CD4-positive, alpha-beta T cell (primary cell): Measurements from ENCODE around the gene HPS6. TPM values are rescaled to one million over a fixed set of nuclear protein-coding genes. Genes with fewer than 3 reads are reported as not detected.

Source experiments
- ATAC-seq: fragments of 200-7000 bp; cut with Tn5 transposase; one replicate; pipeline ENCODE4 v1.10.0; 2022; ENCODE audit warnings: mild to moderate bottlenecking; ENCODE audit not compliant: poor library complexity
- CTCF ChIA-PET: fragments of 350-600 bp; sonication (Branson Sonifier 250); formaldehyde crosslinking; loops from one replicate; lab custom pipeline; 2021; ENCODE audit warnings: antibody characterized with exemption, inconsistent platforms; lab: Charles Lee
- POLR2A ChIA-PET: fragments of 350-600 bp; sonication (Branson Sonifier 250); formaldehyde crosslinking; loops from one replicate; lab custom pipeline; 2021; ENCODE audit warnings: antibody characterized with exemption, inconsistent platforms; lab: Charles Lee
- DNase-seq, 14 experiments: peaks; one replicate each; pipeline ENCODE4 v3.0.0-alpha.2; 2013 to 2020; ENCODE audit warnings: mixed read lengths in 2 of 14
- H3K27ac ChIP-seq, 2 donors: one replicate each; pipeline versions ENCODE4 v1.5.1 to v1.7.0; 2013; ENCODE audit warnings: low read length in 2 of 2, low read depth in 1 of 2, mild to moderate bottlenecking in 1 of 2
- H3K27me3 ChIP-seq, 2 experiments: 1 replicate in 1 of 2; 2 replicates in 1 of 2; pipeline versions ENCODE4 v1.6.1 to v1.7.0; 2013; ENCODE audit warnings: low read length in 2 of 2, control low read depth in 1 of 2, mild to moderate bottlenecking in 1 of 2, moderate library complexity in 1 of 2; ENCODE audit not compliant: insufficient read depth in 2 of 2, control insufficient read depth in 1 of 2
- H3K36me3 ChIP-seq: one replicate; pipeline ENCODE4 v1.6.1; 2013; ENCODE audit warnings: low read length, control low read depth; ENCODE audit not compliant: insufficient read depth
- H3K4me1 ChIP-seq: one replicate; pipeline ENCODE4 v1.6.1; 2013; ENCODE audit warnings: low read length, control low read depth; ENCODE audit not compliant: insufficient read depth
- H3K4me3 ChIP-seq: one replicate; pipeline ENCODE4 v1.5.1; 2013; ENCODE audit warnings: mild to moderate bottlenecking, low read length, moderate library complexity
- H3K9me3 ChIP-seq, 2 experiments: 1 replicate in 1 of 2; 2 replicates in 1 of 2; pipeline versions ENCODE4 v1.6.1 to v1.7.0; 2013; ENCODE audit warnings: low read length in 2 of 2, mild to moderate bottlenecking in 2 of 2, control low read depth in 1 of 2, moderate library complexity in 1 of 2; ENCODE audit not compliant: control insufficient read depth in 1 of 2, insufficient read depth in 1 of 2
- H3K27ac Mint-ChIP-seq: one replicate; pipeline ENCODE4 v1.8.0; 2020; ENCODE audit warnings: mixed read lengths
- H3K27me3 Mint-ChIP-seq: one replicate; pipeline ENCODE4 v1.8.0; 2021; ENCODE audit warnings: mixed read lengths
- H3K36me3 Mint-ChIP-seq: one replicate; pipeline ENCODE4 v1.8.0; 2021; ENCODE audit warnings: low read depth, mixed read lengths
- H3K4me1 Mint-ChIP-seq: one replicate; pipeline ENCODE4 v1.8.0; 2021; ENCODE audit warnings: low read depth, mixed read lengths
- H3K4me3 Mint-ChIP-seq: one replicate; pipeline ENCODE4 v1.8.0; 2020; ENCODE audit warnings: mild to moderate bottlenecking, mixed read lengths
- H3K9me3 Mint-ChIP-seq: one replicate; pipeline ENCODE4 v1.8.0; 2020; ENCODE audit warnings: mixed read lengths
- intact Hi-C, 2 experiments: fragments of 100-400 bp; cut with DNase I in 1 of 2; cut with micrococcal nuclease in 1 of 2; formaldehyde crosslinking; loops; one replicate each; pipeline versions ENCODE4 v1.15.1 to v1.9.0; 2023 to 2025; cut with DNase I, micrococcal nuclease
- total RNA-seq, 174 experiments: library from RNA in 2 of 174; stranded (reverse) in 2 of 174; gene quantifications; one replicate each; pipeline ENCODE4 v1.2.3 and lab custom pipeline; 2021 to 2026
- TF ChIP-seq, protein P1 (sequence below): fragments of 200-600 bp; IDR thresholded peaks from one replicate; pipeline ENCODE4 v1.8.0; 2022; ENCODE audit warnings: antibody characterized with exemption, mild to moderate bottlenecking

HPS6 gene
- total RNA-seq, 2 experiments from 2014 or later = 12.8 to 15.0 TPM

DNA sequence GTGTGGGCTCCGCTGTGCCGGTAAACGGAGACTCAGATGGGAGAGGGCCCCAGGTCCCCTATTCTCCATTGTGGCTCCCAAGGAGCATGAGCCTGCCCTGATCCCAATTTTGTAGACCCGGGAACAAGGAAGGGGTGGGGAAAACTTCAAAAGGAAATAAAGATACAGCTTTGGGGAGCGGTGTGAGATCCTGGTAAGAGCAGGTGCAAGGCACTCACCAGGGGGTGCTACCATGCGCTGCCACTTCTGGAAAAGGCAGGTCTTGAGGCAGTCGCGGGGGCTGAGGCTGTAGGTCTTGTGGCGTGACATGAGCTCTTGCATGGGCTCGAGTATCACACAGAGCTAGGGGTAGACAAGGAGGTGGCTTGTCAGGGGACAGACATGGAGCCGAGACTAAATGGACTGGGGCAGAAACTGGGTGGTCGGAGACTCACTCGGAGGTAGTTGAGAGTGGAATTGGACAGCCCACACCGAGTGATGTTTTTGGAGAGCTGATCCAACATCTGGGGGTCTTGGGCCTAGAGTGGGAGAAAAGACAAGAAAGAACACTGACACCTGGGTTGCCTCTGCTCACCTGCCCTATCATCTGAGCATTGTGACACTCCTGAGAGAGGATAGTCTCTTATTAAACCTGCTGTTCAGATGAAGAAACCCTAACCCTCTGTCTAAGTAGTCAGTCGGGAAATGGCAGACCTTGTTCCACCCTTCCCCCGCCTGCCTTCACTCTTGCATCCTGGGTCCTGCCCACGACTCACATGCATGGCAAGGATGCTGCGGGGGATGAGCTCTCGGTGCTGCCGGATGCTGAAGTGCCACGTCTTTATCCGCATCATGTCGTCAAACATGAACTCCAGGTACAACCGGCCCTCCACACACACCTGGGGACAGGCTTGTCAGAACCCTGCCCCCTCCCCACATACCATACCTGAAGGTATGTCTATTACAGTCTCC is 44.3 kb downstream of the HPS6 start:
- POLR2A ChIA-PET = no interaction called here
- intact Hi-C loops = no loop called here
- Mint-ChIP-seq H3K4me3 (peak overlapping the region; percentile 34), H3K4me1 (peaks cover 45% of the 10 kb centered on the region), H3K27ac (peak overlapping the region; percentile 33), H3K9me3 (no peaks in the 10 kb centered on the region), H3K36me3 (peaks cover 75% of the 10 kb centered on the region), H3K27me3 (no peaks in the 10 kb centered on the region)
- Histone ChIP-seq H3K4me1 (peaks cover 42% of the 10 kb centered on the region), H3K27me3 (no peaks in the 10 kb centered on the region), H3K27ac (no peak overlapping the region), H3K9me3 (no peaks in the 10 kb centered on the region), H3K36me3 (peaks cover 54% of the 10 kb centered on the region), H3K4me3 (no peak overlapping the region)
- DNase-seq (no peak), ATAC-seq (no peak)
- CTCF ChIA-PET = interaction anchor here (1.0 kb wide), 1 partner anchor 36 kb away, joined by 3 read pairs; no protein-coding TSS in a partner anchor
- TF ChIP-seq, protein P1, sequence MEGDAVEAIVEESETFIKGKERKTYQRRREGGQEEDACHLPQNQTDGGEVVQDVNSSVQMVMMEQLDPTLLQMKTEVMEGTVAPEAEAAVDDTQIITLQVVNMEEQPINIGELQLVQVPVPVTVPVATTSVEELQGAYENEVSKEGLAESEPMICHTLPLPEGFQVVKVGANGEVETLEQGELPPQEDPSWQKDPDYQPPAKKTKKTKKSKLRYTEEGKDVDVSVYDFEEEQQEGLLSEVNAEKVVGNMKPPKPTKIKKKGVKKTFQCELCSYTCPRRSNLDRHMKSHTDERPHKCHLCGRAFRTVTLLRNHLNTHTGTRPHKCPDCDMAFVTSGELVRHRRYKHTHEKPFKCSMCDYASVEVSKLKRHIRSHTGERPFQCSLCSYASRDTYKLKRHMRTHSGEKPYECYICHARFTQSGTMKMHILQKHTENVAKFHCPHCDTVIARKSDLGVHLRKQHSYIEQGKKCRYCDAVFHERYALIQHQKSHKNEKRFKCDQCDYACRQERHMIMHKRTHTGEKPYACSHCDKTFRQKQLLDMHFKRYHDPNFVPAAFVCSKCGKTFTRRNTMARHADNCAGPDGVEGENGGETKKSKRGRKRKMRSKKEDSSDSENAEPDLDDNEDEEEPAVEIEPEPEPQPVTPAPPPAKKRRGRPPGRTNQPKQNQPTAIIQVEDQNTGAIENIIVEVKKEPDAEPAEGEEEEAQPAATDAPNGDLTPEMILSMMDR = no peak

DNA sequence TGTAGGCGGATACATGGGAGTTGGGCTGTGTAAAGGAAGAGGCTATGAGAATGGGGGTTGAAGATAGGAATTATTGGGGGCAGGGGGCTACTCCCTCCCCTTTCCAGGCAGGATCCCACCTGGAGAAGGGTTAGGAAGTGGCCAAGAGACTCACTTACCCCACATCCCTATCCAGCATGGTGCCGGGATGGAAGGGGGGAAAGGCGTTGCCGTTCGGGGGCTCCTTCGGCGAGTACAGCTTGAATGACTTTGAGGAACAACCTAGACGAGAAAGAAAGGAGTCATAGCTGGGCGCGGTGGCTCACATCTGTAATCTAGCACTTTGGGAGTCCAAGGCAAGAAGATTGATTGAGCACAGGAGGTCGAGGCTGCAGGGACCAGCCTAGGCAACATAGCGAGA is 46.1 kb downstream of the HPS6 start:
- ChIA-PET CTCF (no interaction called here), POLR2A (interaction anchor here (0.6 to 1.0 kb wide), 2 partner anchors 17 to 28 kb away, joined by 3 read pairs; no protein-coding TSS in a partner anchor)
- ATAC-seq (no peak), DNase-seq (no peak)
- TF ChIP-seq, protein P1 = no peak
- Mint-ChIP-seq H3K27me3 (no peaks in the 10 kb centered on the region), H3K36me3 (peaks cover 69% of the 10 kb centered on the region), H3K27ac (no peak overlapping the region), H3K9me3 (no peaks in the 10 kb centered on the region), H3K4me3 (peak overlapping the region; percentile 48), H3K4me1 (peaks cover 48% of the 10 kb centered on the region)
- Histone ChIP-seq H3K4me3 (no peak overlapping the region), H3K27ac (no peak overlapping the region), H3K27me3 (no peaks in the 10 kb centered on the region), H3K4me1 (peaks cover 43% of the 10 kb centered on the region), H3K9me3 (no peaks in the 10 kb centered on the region), H3K36me3 (peaks cover 51% of the 10 kb centered on the region)
- intact Hi-C loops = no loop called here

DNA sequence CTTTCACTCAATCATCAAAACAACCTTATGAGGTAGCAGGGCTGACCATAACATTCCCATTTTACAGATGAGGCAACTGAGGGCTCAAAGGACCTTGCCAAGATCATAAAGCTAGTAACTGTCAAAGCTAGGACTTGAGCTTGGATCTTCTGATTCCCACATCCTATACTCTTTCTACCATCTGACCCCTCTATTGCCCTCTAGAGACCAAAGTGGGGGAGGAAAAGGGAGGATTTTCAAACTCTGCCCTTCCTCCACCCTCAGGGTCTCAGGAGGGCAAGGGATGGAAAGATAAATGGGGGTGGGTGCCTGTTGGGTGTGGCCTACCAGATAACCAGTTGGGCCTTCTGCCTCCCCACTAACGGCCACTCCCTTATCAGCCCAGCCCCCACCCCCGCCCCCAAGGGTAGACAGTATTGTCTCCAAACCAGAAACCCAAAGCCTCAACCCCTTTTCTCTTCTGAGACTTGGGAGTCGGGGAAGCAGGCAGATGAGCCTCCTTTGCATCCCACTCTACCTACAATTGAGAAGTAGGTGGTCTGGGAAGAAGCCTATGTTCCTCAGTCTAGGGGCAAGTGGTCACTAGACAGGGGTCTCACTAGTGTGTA is 47.2 kb downstream of the HPS6 start:
- Mint-ChIP-seq H3K27me3 (no peaks in the 10 kb centered on the region), H3K36me3 (peaks cover 63% of the 10 kb centered on the region), H3K4me1 (peaks cover 58% of the 10 kb centered on the region), H3K9me3 (no peaks in the 10 kb centered on the region), H3K4me3 (no peak overlapping the region), H3K27ac (peak overlapping the region; percentile 36)
- ChIA-PET POLR2A (interaction anchor here (1.0 kb wide), 1 partner anchor 29 kb away, joined by 3 read pairs; no protein-coding TSS in a partner anchor), CTCF (interaction anchor here (0.6 kb wide), 1 partner anchor 74 kb away, joined by 4 read pairs; no protein-coding TSS in a partner anchor)
- peaks cover 45% of the 10 kb centered on the region for H3K36me3 ChIP-seq
- no peak overlapping the region for H3K4me3 ChIP-seq
- H3K4me1 ChIP-seq = peaks cover 53% of the 10 kb centered on the region
- DNase-seq (no peak), ATAC-seq (no peak)
- no peaks in the 10 kb centered on the region for H3K9me3 ChIP-seq
- TF ChIP-seq, protein P1 = peak; percentile 20
- intact Hi-C loops = loop anchor here in 1 of 2 experiments (2.0 kb wide), 1 partner anchor 40 kb away; no protein-coding TSS in a partner anchor
- H3K27ac ChIP-seq = no peak overlapping the region
- no peaks in the 10 kb centered on the region for H3K27me3 ChIP-seq
